K562 (cell line): ENCODE measurements around the gene GSTM2.

Source experiments
- MEF2A ChIP-seq: IDR thresholded peaks from 2 replicates; pipeline ENCODE4 v1.6.1; 2011; ENCODE audit warnings: low read depth, mild to moderate bottlenecking, low read length, moderate library complexity; ENCODE audit not compliant: control insufficient read depth
- YY1 ChIP-seq, 3 experiments: IDR thresholded peaks; 2 replicates each; pipeline ENCODE4 v1.6.1; 2011; ENCODE audit warnings: low read length in 2 of 3, mild to moderate bottlenecking in 2 of 3, moderate library complexity in 2 of 3, borderline replicate concordance in 1 of 3, control low read depth in 1 of 3, low read depth in 1 of 3; ENCODE audit not compliant: insufficient read depth in 3 of 3, insufficient replicate concordance in 2 of 3, control insufficient read depth in 1 of 3, insufficient read length in 1 of 3; ENCODE audit errors: extremely low read depth in 1 of 3

- TF ChIP-seq YY1 (IDR thresholded peaks at IDR 0.05; ENCODE audit: borderline replicate concordance in 1 of 3, control insufficient read depth in 1 of 3, extremely low read depth in 1 of 3, insufficient read depth in 3 of 3, insufficient read length in 1 of 3, insufficient replicate concordance in 2 of 3, low read depth in 1 of 3, low read length in 2 of 3) (no peak), MEF2A (no peak)
Measured at GRCh38 chr1:109630898-109631512, 36.9 kb upstream of the GSTM2 start.
